DOHH2 (cell line): ENCODE data around the gene PREX1.

Experiments used
- CTCF ChIP-seq: fragments of 200-600 bp; sonication (generic); IDR thresholded peaks from one replicate; pipeline ENCODE4 v1.5.1; 2014; ENCODE audit warnings: antibody characterized with exemption, mild to moderate bottlenecking, low read depth, low read length; ENCODE audit not compliant: poor library complexity, severe bottlenecking
- EZH2phosphoT487 ChIP-seq: fragments of 200-600 bp; sonication (generic); IDR thresholded peaks from 2 replicates; pipeline ENCODE4 v1.6.1; 2017; ENCODE audit warnings: borderline replicate concordance, mild to moderate bottlenecking, antibody characterized with exemption, low read length, moderate library complexity, mixed read lengths

- TF ChIP-seq CTCF (no peak), EZH2phosphoT487 (no peak)
These were observed 154.3 kb downstream of the PREX1 start for GRCh38 chr20:48673507-48673906.
